Liver (tissue), 9 donors: ENCODE results near the gene KRTAP1-1. TPM values are rescaled to one million over a fixed set of nuclear protein-coding genes. Genes with fewer than 3 reads are reported as not detected.

Source experiments
- DNase-seq: peaks from one replicate; pipeline ENCODE4 v3.0.0-alpha.2; 2017; ENCODE audit warnings: low spot score
- H3K27ac ChIP-seq, 2 donors: one replicate each; pipeline ENCODE4 v1.7.0; 2013; ENCODE audit warnings: inconsistent platforms in 2 of 2, low read length in 2 of 2, control low read depth in 1 of 2, low read depth in 1 of 2, mild to moderate bottlenecking in 1 of 2
- H3K27me3 ChIP-seq, 4 donors: one replicate each; pipeline versions ENCODE4 v1.6.1 to v1.7.0; 2013; ENCODE audit warnings: low read length in 3 of 4, inconsistent platforms in 1 of 4, mild to moderate bottlenecking in 1 of 4, moderate library complexity in 1 of 4; ENCODE audit not compliant: control insufficient read depth in 4 of 4, insufficient read depth in 4 of 4
- H3K36me3 ChIP-seq, 4 donors: one replicate each; pipeline versions ENCODE4 v1.6.1 to v1.7.0; 2013; ENCODE audit warnings: low read length in 3 of 4, mild to moderate bottlenecking in 3 of 4, low read depth in 1 of 4, moderate library complexity in 1 of 4; ENCODE audit not compliant: control insufficient read depth in 4 of 4, insufficient read depth in 3 of 4
- H3K4me1 ChIP-seq, 4 donors: one replicate each; pipeline versions ENCODE4 v1.6.1 to v1.7.0; 2013; ENCODE audit warnings: low read length in 3 of 4, mild to moderate bottlenecking in 3 of 4, moderate library complexity in 1 of 4; ENCODE audit not compliant: control insufficient read depth in 4 of 4, insufficient read depth in 4 of 4
- H3K4me3 ChIP-seq, 3 donors: one replicate each; pipeline versions ENCODE4 v1.6.1 to v1.7.0; 2013; ENCODE audit warnings: low read length in 3 of 3, control low read depth in 1 of 3, low read depth in 1 of 3, mild to moderate bottlenecking in 1 of 3
- H3K9ac ChIP-seq, 2 donors: one replicate each; pipeline ENCODE4 v1.7.0; 2013; ENCODE audit warnings: low read length in 2 of 2, mild to moderate bottlenecking in 2 of 2, moderate library complexity in 2 of 2, control low read depth in 1 of 2, low read depth in 1 of 2
- H3K9me3 ChIP-seq, 4 donors: one replicate each; pipeline versions ENCODE4 v1.6.1 to v1.7.0; 2013; ENCODE audit warnings: low read length in 3 of 4; ENCODE audit not compliant: control insufficient read depth in 4 of 4
- EGR1 ChIP-seq, 2 donors: IDR thresholded peaks; 2 replicates each; pipeline ENCODE4 v1.6.1; 2016 to 2018; ENCODE audit warnings: antibody characterized with exemption in 2 of 2, low read depth in 2 of 2
- FOXA1 ChIP-seq: IDR thresholded peaks from 2 replicates; pipeline ENCODE4 v1.6.1; 2016; ENCODE audit warnings: antibody characterized with exemption
- FOXA2 ChIP-seq: IDR thresholded peaks from 2 replicates; pipeline ENCODE4 v1.6.1; 2016; ENCODE audit warnings: antibody characterized with exemption
- GABPA ChIP-seq, 2 donors: IDR thresholded peaks in 1 of 2; conservative IDR thresholded peaks in 1 of 2; 2 replicates each; pipeline ENCODE4 v1.6.1; 2016; ENCODE audit warnings: antibody characterized with exemption in 2 of 2, mild to moderate bottlenecking in 1 of 2, moderate library complexity in 1 of 2
- HNF4A ChIP-seq, 2 donors: conservative IDR thresholded peaks; 2 replicates each; pipeline ENCODE4 v1.6.1; 2016; ENCODE audit warnings: antibody characterized with exemption in 2 of 2, mild to moderate bottlenecking in 2 of 2
- HNF4G ChIP-seq: IDR thresholded peaks from 2 replicates; pipeline ENCODE4 v1.6.1; 2016; ENCODE audit warnings: antibody characterized with exemption
- JUND ChIP-seq, 2 donors: IDR thresholded peaks; 2 replicates each; pipeline ENCODE4 v1.6.1; 2016; ENCODE audit warnings: antibody characterized with exemption in 2 of 2
- NR2F2 ChIP-seq: IDR thresholded peaks from 2 replicates; pipeline ENCODE4 v1.6.1; 2016; ENCODE audit warnings: antibody characterized with exemption
- RXRA ChIP-seq, 2 donors: IDR thresholded peaks; 2 replicates each; pipeline ENCODE4 v1.6.1; 2017 to 2018; ENCODE audit warnings: antibody characterized with exemption in 2 of 2, mild to moderate bottlenecking in 1 of 2
- SP1 ChIP-seq: IDR thresholded peaks from 2 replicates; pipeline ENCODE4 v1.6.1; 2018; ENCODE audit warnings: antibody characterized with exemption, mild to moderate bottlenecking
- YY1 ChIP-seq: IDR thresholded peaks from 2 replicates; pipeline ENCODE4 v1.6.1; 2016; ENCODE audit warnings: antibody characterized with exemption, mild to moderate bottlenecking
- WGBS: extraction: QIAGEN DNeasy Blood & Tissue Kit; methylation state at CpG from one replicate; pipeline ENCODE4 v1.1.7; 2013; 5-methylcytosine and 5-hydroxymethylcytosine counted together
- polyA plus RNA-seq, 2 donors: library from polyadenylated mRNA; stranded (reverse) in 1 of 2; unstranded in 1 of 2; fragments of 200-250 nt in 1 of 2; fragments of >200 nt in 1 of 2; fragmentation: Nextera tagmentation in 1 of 2; extraction: Ambion mirVana in 1 of 2; gene quantifications; one replicate each; pipeline versions ENCODE4 v1.2.1 to v1.2.3, GENCODE V29; 2013 to 2015
- total RNA-seq, 2 donors: library from RNA; depleted of rRNA; stranded (reverse); fragments of >200 nt; gene quantifications; one replicate each; pipeline ENCODE4 v1.2.3, GENCODE V29; 2014
- TF ChIP-seq, protein P1 (sequence below): IDR thresholded peaks from 2 replicates; pipeline ENCODE4 v1.6.1; 2016; ENCODE audit warnings: antibody characterized with exemption, mild to moderate bottlenecking
- TF ChIP-seq, protein P2 (sequence below): fragments of 150-350 bp; IDR thresholded peaks from 2 replicates; pipeline ENCODE4 v1.5.1; 2017; ENCODE audit warnings: improper control_type of control experiment, low read depth, low read length; ENCODE audit not compliant: missing input control
- TF ChIP-seq, protein P3 (sequence below): IDR thresholded peaks from 2 replicates; pipeline ENCODE4 v1.6.1; 2016; ENCODE audit warnings: antibody characterized with exemption
- TF ChIP-seq, protein P4 (sequence below): IDR thresholded peaks from 2 replicates; pipeline ENCODE4 v1.6.1; 2016; ENCODE audit warnings: antibody characterized with exemption
- TF ChIP-seq, protein P5 (sequence below): IDR thresholded peaks from 2 replicates; pipeline ENCODE4 v1.6.1; 2016; ENCODE audit warnings: antibody characterized with exemption
- donor health status: healthy.
- donor health status: healthy.
- donor health status: healthy.
- donor health status: healthy.
- donor health status: healthy.

Gene KRTAP1-1
- total and polyA plus RNA-seq, 4 donors, result not detected

DNA sequence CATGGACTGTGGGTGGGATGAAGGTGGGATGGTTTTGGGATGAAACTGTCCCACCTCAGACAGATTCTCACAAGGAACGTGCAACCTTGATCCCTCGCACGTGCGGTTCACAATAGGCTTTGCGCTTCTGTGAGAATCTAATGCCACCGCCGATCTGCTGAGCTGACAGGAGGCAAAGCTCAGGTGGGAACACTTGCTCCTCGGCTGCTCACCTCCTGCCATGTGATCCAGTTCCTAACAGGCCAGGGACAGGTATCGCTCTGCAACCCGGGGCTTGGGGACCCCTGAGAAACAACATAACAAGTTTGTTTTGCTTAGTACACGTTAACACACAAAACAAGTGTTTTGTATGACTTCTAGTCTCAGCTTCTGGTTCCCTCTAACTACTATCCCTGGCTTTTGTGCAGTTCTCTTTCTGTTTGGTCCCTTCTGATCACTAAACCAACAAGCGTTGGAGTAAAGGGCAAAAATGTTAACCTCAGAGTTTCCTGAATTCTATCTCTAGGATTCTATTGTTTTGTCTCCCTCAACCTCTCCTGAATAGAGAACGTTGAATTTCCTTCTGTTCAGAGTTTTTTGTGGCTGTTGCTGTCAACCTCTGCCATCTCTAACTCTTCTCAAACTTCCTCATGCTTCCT lies 24.6 kb downstream of the KRTAP1-1 start:
- no peak overlapping the region for H3K4me3 ChIP-seq
- H3K27me3 ChIP-seq, result peaks cover 0 to 4% (median 0%) of the 10 kb centered on the region in 4 donors
- 66% methylated on average over 13 of the region's 13 CpGs for WGBS
- H3K9ac ChIP-seq, result no peak overlapping the region
- no peak overlapping the region for H3K27ac ChIP-seq
- H3K36me3 ChIP-seq, result no peaks in the 10 kb centered on the region
- TF ChIP-seq, protein P1, sequence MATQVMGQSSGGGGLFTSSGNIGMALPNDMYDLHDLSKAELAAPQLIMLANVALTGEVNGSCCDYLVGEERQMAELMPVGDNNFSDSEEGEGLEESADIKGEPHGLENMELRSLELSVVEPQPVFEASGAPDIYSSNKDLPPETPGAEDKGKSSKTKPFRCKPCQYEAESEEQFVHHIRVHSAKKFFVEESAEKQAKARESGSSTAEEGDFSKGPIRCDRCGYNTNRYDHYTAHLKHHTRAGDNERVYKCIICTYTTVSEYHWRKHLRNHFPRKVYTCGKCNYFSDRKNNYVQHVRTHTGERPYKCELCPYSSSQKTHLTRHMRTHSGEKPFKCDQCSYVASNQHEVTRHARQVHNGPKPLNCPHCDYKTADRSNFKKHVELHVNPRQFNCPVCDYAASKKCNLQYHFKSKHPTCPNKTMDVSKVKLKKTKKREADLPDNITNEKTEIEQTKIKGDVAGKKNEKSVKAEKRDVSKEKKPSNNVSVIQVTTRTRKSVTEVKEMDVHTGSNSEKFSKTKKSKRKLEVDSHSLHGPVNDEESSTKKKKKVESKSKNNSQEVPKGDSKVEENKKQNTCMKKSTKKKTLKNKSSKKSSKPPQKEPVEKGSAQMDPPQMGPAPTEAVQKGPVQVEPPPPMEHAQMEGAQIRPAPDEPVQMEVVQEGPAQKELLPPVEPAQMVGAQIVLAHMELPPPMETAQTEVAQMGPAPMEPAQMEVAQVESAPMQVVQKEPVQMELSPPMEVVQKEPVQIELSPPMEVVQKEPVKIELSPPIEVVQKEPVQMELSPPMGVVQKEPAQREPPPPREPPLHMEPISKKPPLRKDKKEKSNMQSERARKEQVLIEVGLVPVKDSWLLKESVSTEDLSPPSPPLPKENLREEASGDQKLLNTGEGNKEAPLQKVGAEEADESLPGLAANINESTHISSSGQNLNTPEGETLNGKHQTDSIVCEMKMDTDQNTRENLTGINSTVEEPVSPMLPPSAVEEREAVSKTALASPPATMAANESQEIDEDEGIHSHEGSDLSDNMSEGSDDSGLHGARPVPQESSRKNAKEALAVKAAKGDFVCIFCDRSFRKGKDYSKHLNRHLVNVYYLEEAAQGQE, result no peak
- TF ChIP-seq, protein P2, sequence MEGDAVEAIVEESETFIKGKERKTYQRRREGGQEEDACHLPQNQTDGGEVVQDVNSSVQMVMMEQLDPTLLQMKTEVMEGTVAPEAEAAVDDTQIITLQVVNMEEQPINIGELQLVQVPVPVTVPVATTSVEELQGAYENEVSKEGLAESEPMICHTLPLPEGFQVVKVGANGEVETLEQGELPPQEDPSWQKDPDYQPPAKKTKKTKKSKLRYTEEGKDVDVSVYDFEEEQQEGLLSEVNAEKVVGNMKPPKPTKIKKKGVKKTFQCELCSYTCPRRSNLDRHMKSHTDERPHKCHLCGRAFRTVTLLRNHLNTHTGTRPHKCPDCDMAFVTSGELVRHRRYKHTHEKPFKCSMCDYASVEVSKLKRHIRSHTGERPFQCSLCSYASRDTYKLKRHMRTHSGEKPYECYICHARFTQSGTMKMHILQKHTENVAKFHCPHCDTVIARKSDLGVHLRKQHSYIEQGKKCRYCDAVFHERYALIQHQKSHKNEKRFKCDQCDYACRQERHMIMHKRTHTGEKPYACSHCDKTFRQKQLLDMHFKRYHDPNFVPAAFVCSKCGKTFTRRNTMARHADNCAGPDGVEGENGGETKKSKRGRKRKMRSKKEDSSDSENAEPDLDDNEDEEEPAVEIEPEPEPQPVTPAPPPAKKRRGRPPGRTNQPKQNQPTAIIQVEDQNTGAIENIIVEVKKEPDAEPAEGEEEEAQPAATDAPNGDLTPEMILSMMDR, result no peak
- TF ChIP-seq, protein P3, sequence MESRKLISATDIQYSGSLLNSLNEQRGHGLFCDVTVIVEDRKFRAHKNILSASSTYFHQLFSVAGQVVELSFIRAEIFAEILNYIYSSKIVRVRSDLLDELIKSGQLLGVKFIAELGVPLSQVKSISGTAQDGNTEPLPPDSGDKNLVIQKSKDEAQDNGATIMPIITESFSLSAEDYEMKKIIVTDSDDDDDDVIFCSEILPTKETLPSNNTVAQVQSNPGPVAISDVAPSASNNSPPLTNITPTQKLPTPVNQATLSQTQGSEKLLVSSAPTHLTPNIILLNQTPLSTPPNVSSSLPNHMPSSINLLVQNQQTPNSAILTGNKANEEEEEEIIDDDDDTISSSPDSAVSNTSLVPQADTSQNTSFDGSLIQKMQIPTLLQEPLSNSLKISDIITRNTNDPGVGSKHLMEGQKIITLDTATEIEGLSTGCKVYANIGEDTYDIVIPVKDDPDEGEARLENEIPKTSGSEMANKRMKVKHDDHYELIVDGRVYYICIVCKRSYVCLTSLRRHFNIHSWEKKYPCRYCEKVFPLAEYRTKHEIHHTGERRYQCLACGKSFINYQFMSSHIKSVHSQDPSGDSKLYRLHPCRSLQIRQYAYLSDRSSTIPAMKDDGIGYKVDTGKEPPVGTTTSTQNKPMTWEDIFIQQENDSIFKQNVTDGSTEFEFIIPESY, result no peak
- no peak for TF ChIP-seq JUND (IDR thresholded peaks at IDR 0.05)
- no peak for TF ChIP-seq GABPA (IDR thresholded peaks at IDR 0.05 in 1 of 2, conservative IDR thresholded peaks at IDR 0.05 in 1 of 2)
- TF ChIP-seq, protein P4, sequence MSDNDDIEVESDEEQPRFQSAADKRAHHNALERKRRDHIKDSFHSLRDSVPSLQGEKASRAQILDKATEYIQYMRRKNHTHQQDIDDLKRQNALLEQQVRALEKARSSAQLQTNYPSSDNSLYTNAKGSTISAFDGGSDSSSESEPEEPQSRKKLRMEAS, result no peak
- TF ChIP-seq, protein P5, sequence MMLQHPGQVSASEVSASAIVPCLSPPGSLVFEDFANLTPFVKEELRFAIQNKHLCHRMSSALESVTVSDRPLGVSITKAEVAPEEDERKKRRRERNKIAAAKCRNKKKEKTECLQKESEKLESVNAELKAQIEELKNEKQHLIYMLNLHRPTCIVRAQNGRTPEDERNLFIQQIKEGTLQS, result no peak
- no peak for TF ChIP-seq HNF4A (conservative IDR thresholded peaks at IDR 0.05)
- no peak for TF ChIP-seq HNF4G
- no peak for TF ChIP-seq FOXA2
- TF ChIP-seq FOXA1, result no peak
- TF ChIP-seq NR2F2, result no peak
- no peak for TF ChIP-seq RXRA (IDR thresholded peaks at IDR 0.05)
- TF ChIP-seq SP1, result no peak
- TF ChIP-seq EGR1 (IDR thresholded peaks at IDR 0.05; ENCODE audit: low read depth in 2 of 2), result no peak
- TF ChIP-seq YY1, result no peak
- DNase-seq, result no peak
- no peaks in the 10 kb centered on the region for H3K4me1 ChIP-seq
- H3K9me3 ChIP-seq, result peaks cover 0 to 7% (median 2%) of the 10 kb centered on the region in 4 donors
